Spleen (tissue), 7 donors: ENCODE results near the gene PANX2.

Source experiments
- POLR2A ChIP-seq, 3 donors: fragments of 450-650 bp; IDR thresholded peaks; one replicate each; pipeline ENCODE4 v1.5.1; 2017; ENCODE audit warnings: antibody characterized with exemption in 3 of 3, mild to moderate bottlenecking in 1 of 3
- POLR2AphosphoS5 ChIP-seq, 3 donors: sonication (generic); formaldehyde crosslinking; IDR thresholded peaks; one replicate each; pipeline ENCODE4 v1.5.1; 2017; ENCODE audit warnings: antibody characterized with exemption in 3 of 3
- TF ChIP-seq, protein P1 (sequence below), 11 experiments: fragments of 200-600 bp in 7 of 11; fragments of 450-650 bp in 4 of 11; sonication (generic) in 4 of 11; IDR thresholded peaks in 8 of 11; conservative IDR thresholded peaks in 3 of 11; 1 replicate in 7 of 11; 2 replicates in 4 of 11; pipeline versions ENCODE4 v1.4.0 to v1.8.0; 2016 to 2021; ENCODE audit warnings: antibody characterized with exemption in 11 of 11, inconsistent platforms in 4 of 11, mild to moderate bottlenecking in 1 of 11
- donor health status: DM: no; HTN: no; CAD: no; lungs with moderate emphysema.
- donor health status: DM: no; HTN: no; CAD: no.
- donor health status: DM: no; HTN: no; CAD: no.

DNA sequence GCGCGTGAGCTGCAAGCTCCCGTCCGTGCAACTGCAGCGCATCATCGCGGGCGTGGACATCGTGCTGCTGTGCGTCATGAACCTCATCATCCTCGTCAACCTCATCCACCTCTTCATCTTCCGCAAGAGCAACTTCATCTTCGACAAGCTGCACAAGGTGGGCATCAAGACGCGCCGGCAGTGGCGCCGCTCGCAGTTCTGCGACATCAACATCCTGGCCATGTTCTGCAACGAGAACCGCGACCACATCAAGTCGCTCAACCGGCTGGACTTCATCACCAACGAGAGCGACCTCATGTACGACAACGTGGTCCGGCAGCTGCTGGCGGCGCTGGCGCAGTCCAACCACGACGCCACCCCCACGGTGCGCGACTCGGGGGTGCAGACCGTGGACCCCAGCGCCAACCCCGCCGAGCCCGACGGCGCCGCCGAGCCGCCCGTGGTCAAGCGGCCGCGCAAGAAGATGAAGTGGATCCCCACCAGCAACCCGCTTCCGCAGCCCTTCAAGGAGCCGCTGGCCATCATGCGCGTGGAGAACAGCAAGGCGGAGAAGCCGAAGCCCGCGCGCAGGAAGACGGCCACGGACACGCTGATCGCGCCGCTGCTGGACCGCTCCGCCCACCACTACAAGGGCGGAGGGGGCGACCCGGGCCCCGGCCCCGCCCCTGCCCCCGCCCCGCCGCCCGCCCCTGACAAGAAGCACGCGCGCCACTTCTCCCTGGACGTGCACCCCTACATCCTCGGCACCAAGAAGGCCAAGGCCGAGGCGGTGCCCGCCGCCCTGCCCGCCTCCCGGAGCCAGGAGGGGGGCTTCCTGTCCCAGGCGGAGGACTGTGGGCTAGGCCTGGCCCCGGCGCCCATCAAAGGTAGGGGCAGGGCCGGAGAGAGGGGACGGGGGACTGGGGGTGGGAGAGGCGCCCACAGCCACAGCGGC is 7.3 kb downstream of the PANX2 start:
- TF ChIP-seq, protein P1, sequence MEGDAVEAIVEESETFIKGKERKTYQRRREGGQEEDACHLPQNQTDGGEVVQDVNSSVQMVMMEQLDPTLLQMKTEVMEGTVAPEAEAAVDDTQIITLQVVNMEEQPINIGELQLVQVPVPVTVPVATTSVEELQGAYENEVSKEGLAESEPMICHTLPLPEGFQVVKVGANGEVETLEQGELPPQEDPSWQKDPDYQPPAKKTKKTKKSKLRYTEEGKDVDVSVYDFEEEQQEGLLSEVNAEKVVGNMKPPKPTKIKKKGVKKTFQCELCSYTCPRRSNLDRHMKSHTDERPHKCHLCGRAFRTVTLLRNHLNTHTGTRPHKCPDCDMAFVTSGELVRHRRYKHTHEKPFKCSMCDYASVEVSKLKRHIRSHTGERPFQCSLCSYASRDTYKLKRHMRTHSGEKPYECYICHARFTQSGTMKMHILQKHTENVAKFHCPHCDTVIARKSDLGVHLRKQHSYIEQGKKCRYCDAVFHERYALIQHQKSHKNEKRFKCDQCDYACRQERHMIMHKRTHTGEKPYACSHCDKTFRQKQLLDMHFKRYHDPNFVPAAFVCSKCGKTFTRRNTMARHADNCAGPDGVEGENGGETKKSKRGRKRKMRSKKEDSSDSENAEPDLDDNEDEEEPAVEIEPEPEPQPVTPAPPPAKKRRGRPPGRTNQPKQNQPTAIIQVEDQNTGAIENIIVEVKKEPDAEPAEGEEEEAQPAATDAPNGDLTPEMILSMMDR (IDR thresholded peaks at IDR 0.05 in 8 of 11, conservative IDR thresholded peaks at IDR 0.05 in 3 of 11), result no peak
- TF ChIP-seq POLR2A (IDR thresholded peaks at IDR 0.05) (no peak), POLR2AphosphoS5 (IDR thresholded peaks at IDR 0.05) (peak; percentile 53 to 82 (median 69))
